CD1c-positive myeloid dendritic cell (primary cell): ENCODE results near the gene RAB40A.
A peak's percentile ranks its signal among the peaks of the same experiment; 100 is the strongest.

Experiments used
- DNase-seq: peaks from one replicate; pipeline ENCODE4 v3.0.0-alpha.2; 2016; ENCODE audit errors: extremely low spot score

Gene RAB40A, protein sequence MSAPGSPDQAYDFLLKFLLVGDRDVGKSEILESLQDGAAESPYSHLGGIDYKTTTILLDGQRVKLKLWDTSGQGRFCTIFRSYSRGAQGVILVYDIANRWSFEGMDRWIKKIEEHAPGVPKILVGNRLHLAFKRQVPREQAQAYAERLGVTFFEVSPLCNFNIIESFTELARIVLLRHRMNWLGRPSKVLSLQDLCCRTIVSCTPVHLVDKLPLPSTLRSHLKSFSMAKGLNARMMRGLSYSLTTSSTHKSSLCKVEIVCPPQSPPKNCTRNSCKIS

DNA sequence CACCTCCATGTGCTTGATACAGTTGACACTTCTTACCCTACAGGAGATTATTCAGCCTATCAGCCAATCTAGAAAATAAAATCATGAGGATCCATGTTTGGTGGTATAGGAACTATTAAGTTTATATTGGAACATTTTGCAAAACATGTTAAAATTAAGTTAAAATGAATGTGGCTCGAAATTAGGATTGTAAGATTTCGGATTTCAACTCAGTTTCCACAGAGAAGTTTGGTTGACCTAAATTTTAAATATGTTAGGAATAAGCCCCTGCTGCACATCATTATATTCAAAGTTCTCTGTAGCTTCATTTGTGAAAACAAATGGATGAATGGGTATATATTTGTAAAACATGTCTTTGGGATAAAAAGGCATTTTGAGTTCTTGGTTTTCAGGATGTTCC is at the start of gene RAB40A:
RAB40A (minus strand) TSS at position 101 of the 400 bp plus-strand sequence. CDS start 18,733 bp downstream, outside the sequence.
- no peak for DNase-seq

DNA sequence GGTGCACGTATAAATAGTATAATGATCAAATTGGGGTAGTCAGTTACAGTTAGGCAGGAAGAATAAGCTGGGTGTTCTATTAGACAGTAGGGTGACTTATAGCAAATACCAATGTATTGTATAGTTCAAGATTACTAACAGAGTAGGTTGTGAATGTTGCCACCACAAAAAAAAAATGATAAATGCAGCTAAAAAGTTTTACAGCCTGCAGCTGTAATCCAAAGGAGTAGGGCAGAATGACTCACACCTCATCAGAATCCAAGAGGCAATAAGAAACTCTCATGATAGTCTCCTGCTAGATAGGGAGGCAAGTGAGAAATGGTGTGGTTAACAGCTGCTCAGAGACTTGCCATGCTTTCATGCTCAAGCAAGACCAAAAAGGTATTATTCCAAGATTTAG is 46.5 kb upstream of the RAB40A start:
- DNase-seq, result no peak

DNA sequence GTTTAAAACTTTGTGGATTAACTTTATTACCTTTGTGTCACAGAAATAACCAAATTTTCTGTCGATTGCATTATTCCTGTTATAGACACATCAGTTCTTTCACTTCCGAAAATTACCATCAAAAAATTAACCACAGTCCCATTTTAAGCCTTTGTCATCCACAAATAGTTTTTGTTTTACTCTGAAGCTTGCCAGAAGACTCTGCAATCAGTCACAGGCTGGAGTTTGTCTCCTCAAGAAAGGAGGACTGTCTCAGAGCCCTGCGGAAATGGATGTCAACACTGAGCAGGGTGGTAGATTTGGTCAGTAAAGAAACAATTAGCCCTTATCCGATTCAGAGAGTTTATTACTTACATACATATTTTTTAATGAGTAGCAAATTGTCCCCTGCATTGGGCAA is 45.9 kb upstream of the RAB40A start:
- DNase-seq, result no peak

DNA sequence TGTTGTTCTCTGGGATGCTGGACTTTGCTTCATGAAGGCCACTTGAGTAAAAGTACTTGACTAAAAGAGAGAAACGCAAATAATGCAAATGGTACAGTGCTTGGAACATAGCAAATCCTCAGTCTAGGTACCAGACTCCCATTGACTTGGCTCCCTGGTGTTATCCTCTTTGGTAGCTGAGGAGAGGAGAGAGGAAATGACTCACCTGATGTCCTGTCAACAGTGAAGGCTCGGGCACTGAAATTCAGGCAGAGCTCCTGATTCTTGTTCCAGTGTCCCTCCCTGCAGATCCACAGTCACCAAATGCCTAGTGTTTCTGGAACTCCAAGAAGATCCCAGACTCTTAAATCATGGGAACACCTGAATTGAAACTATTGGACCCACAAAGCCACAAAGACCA is 43.5 kb upstream of the RAB40A start:
- no peak for DNase-seq

DNA sequence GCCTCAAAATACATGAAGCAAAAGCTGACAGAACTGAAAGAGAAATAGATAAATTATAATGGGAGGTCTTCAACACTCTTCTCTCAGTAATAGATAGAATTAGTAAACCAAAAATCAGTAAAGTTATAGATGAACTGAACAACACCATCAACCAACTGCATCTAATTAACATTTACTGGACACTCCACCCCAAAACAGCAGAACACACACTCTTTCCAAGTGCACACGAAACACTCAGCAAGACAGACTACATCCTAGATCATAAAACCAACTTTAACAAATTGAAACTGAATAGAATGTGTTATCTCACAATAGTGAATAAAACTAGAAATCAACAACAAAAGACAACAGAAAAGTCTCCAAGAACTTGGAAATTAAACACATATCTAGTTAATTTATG is 41.0 kb upstream of the RAB40A start:
- no peak for DNase-seq

DNA sequence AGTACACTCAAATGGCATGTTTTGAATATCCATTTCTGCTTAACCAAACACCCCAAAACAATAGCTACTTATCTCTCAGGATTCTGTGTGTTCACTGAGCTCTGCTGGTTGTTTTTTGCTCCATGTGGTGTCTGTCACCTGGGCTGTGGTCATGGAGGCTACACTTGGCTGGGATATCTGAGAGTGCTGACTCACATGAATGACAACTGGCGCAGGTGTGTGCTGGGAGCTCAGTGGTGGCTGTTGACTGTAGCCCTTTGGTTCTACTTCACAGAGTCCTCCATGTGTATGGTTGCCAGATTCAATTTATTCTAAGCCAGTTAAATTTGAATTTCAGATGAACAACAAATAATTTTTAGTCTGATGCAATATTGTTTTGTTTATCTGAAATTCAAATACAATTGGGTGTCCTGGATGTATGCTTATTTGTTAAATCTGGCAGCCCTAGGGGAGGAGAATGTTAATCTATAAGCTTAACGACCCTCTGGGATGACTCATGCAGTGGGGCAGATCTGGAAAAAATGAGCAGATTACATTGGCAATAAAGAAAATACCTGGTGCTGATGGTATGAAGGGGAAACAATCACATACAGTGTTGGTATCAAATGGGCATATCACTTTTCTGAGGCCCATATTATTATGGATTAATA is 37.8 kb upstream of the RAB40A start:
- no peak for DNase-seq

DNA sequence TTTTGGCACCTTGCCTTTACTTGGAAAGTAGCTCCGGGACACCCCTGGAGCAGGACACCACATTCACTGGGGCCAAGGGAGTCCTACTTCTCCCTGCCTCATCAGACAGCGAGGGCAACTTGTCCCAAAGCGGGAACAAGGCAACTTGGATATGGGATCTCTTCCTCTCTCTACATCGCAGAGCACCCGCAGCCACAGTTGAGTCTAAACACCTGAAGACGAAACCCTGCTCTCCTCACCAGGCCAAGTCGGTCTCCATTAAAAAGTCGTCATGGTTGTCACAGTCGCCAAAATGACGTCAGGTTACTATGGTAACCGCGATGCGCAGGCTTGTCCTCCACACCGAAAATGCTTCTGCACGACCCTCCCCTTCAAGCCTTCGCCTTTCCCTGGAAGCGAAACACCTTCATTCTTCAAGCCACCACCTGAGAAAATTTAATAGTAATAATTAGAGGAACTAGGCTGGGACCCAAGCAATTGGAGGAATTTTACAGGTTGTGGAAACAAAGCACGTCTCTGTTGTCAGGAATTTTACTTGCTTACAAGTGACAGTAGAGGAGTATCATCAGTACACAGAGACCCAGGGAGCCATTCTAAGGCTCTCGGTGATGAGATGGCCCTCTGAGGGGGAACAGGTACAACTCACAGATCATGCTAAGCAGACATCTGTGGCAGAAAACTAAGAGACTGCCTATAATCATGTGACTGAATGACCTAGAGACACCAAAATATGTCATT is 35.6 kb upstream of the RAB40A start:
- peak; percentile 54 for DNase-seq

DNA sequence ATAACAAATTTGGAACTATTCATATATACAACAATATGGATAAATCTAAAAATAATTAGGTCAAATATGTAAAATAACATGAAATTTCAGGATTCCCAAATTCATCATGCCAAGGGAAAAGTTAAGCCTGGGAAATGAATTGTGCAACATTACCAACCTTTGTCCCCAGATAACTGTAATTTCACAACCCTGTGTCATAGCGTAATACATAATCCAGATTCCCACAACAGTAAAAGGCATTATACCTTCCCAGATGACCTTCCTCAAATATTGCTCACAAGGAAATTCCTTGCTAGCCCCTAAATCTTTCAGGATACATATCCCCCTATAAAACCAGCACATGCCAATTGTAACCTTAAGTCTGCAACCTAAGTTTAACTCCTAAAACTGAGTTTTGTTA is 32.9 kb upstream of the RAB40A start:
- no peak for DNase-seq

DNA sequence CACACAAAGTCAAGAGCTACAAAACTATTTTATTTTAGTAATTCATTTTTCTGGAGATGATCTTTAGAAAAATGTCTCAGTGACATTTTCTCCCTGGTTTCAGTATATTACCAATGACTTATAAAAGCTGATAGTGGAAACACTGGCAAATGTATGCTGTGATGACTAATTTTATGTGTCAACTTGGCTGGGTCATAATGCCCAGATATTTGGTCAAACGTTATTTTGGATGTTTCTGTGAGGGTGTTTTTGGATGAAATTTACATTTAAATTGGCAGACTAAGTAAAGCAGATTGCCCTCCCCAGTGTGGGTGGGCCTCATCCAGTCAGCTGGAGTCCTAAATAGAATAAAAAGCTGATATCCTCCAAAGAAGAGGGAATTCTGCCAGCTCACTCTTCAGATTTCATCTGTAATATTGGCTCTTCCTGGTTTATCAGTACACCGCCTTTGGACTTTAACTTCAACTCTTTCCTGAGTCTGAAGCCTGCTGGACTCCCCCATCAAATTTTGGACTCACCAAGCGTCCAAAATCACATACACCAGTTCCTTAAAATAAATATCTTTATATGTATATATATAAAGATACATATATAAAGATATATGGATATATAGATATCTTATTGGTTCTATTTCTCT is 31.2 kb upstream of the RAB40A start:
- no peak for DNase-seq

DNA sequence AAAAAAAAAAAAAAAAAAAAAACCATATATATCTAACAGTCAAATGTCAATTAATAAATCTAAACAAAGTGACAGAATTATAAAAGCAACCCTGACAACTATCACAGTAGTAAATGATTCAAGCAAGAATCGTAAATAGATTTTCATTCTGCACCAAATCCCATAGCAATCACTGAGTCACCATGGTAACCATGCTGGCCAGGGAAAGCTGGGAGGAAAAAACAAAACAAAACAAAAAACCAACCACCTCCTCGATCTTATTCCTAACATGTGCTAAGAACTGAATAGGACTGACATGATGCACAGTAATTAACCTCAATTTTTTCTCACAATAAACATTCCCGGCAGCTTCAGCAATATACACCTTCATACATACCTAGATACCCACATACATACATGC is 30.6 kb upstream of the RAB40A start:
- no peak for DNase-seq

DNA sequence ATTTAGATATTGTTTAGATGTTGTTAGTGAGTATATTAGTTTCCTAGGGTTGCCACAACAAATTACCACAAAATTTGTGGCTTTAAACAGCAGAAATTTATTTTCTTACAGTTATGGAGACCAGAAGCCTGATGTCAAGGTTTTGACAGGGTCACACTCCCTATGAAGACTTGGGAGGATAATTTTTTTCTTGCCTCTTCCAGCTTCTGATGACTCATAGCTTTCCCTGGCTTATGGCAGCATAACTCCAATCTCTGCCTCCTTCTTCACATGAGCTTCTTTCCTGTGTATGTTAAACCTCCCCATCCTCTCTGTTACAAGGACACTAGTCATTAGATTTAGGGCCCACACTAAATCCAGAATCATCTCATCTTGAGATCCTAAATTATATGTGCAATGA is 20.9 kb upstream of the RAB40A start:
- DNase-seq, result no peak

DNA sequence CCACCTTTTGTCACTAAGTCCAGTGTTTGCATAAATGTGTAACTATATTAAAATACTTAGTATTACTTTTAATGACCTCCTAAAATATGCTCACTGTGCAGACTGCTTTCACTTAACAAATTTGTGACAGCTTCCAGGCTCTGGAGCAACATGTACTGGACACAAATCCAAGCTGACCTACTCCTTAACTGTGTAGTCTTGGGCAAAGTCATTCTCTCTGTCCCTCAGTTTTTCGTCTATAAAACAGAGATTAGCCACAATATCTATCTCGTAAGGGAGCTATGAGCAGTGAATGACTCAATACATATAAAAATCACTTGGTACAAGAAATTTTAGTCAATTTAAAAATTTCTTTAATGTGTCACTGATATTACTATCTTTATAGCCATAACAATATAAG is 20.4 kb upstream of the RAB40A start:
- no peak for DNase-seq

DNA sequence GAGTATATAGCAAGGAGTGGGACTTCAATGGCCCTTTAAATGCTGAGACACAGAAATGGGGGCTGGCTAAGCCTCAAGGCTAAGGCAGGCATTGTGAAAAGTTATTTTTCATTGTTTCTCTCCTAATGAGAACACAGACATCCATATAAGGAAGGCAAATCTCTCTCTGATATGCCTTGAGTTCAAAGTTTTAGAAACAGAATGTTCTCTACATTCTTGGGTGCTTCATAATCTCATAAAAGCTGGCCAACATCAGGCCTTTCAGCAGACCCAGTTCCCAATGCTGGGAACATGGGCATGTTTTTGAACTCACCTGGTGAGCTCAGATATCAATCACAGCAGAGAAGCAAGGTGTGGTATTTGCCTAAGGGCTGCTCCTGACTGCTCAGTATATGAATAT is 19.4 kb upstream of the RAB40A start:
- no peak for DNase-seq

DNA sequence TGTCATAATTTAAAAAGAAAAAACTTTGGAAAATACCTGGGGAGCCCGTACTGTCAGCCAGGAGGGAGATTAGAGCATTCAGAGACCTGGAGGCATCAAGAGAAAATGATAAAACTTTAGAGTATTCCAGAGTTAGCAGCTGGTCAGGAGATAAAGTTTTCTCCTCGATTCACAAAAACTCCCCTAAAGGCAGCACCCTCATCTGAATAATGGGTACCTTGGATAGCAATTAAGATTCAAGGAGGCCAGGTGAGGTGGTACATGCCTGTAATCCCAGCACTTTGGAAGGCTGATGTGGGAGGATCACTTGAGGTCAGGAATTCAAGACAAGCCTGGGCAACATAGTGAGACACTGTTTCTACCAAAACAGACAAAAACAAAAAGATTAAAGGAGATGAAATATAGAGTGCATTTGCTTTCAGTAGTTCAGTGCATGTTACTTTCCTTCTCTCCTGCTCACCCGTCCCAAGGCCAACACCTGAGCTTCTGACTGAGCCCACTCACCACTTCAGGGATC is 18.6 kb upstream of the RAB40A start:
- DNase-seq, result no peak

DNA sequence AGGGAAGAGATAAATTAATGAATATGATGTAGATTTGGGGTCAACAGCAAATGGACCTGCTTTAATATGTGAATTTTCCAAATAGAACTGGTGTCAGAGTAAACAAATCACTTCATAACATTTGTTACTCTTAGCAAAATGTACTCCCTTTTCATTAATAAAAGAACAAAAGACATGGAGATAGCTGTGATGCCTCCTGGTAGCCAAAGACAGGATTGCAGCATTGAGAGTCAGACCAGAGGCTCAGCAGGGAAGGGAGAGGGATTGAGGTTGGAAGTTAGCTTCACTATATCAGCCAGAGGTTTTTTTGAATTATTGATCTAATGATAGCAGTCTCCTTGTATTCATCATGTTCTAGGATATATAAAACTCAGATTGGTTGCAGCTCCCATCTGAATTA is 17.4 kb upstream of the RAB40A start:
- DNase-seq, result no peak

DNA sequence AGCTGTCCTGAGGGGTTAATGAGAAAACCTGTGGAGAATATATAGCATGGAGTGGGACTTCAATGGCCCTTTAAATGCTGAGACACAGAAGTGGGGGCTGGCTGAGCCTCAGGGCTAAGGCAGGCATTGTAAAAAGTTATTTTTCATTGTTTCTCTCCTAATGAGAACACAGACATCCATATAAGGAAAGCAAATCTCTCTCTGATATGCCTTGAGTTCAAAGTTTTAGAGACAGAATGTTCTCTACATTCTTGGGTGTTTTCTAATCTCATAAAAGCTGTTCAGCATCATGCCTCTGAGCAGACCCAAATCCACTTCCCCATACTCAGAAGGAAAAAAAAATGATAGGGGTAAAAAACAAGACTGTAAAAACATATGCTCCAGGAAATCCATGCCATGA is 16.8 kb upstream of the RAB40A start:
- no peak for DNase-seq

DNA sequence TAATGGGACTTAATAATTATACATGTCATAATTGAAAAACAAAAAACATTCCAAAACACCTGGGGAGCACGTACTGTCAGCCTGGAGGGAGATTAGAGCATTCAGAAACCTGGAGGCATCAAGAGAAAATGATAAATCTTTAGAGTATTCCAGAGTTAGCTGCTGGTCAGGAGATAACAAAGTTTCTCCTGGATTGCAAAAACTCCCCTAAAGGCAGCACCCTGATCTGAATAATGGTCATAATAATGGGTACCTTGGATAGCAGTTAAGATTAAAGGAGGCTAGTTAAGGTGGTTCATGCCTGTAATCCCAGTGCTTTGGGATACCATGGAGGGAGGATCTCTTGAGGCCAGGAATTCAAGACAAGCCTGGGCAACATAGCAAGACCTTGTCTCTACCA is 15.9 kb upstream of the RAB40A start:
- no peak for DNase-seq

DNA sequence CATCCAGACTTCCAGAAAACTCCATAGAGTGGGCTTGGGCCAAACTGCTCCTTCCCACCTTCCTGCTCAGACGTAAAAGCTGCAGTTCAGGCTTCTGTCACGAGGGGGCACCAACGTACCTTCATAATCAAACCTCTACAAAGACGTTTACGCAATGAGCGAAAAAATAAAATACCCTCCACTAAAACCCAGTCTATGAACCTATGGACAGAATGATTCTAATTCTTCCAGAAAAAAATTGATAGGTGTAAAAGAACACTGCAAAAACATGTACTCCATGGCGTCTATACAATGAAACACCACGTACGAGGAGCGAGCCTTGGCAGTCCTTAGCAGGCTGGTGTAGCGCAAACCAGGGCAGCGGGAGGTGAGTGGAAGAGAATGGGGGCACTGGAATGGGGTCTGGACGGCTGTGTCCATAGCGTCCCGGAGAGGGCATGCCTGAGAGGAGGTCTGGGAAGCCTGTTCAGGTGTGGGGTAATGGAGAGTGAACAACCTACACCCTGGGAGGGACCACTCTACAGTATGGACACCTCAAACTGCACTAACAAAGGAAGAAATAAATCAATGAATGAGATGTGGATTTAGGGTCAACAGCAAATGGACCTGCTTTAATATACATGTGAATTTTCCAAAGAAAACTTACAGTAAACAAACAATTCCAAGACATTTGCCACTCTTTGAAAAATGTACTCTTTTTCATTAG is 14.4 kb upstream of the RAB40A start:
- peak; percentile 62 for DNase-seq

DNA sequence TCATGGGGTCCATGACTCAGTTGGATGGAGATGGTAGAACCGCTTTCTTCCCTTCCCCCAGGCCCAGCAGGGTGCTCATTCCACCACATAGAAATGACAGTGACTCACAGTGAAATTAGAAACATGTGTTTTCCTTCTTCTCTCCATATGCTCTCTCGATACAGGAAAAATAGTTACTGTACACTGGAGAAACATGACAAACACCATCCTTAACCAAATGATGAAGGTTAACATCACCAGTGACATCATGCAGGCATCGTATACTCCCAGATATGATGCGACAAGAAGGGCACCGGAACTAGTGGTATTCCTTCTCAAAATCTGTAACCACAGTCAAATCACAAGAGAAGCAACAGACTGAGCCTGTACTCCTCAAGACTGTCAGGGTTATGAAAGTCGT is 11.7 kb upstream of the RAB40A start:
- DNase-seq, result no peak

DNA sequence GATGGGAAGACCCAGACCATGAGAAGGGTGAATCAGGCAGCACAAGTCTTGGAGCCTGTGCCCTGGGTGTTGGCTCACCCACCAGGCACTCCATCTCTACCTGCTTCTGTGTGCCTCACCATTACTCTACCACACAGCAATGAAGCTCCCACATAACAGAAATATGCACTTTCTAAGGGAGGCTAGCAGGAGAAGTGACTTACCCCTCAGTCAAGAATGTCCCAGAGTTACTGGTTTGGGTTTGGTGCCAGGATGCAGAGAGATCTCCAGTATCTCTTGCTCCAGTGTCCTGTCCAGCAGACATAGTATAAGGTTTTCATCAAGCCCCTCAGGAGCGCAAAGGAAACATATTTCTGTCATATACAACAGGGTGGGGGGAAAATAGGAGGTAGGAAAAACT is 11.3 kb upstream of the RAB40A start:
- DNase-seq, result no peak

DNA sequence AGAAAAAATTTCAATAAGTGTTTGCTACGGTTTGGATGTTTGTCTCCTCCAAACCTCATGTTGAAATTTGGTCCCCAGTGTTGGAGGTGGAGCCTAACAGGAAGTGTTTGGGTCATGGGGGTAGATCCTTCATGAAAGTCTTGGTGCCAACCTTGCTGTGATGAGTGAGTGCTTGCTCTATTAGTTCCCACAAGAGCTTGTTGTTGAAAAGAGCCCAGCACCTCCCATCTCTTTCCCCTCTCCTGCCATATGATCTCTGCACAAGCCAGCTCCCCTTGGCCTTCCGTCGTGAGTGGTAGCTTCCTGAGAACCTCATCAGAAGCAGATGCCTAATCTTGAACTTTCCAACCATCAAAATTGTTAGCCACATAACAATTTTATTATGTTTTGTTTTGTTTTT is 10.3 kb upstream of the RAB40A start:
- no peak for DNase-seq

DNA sequence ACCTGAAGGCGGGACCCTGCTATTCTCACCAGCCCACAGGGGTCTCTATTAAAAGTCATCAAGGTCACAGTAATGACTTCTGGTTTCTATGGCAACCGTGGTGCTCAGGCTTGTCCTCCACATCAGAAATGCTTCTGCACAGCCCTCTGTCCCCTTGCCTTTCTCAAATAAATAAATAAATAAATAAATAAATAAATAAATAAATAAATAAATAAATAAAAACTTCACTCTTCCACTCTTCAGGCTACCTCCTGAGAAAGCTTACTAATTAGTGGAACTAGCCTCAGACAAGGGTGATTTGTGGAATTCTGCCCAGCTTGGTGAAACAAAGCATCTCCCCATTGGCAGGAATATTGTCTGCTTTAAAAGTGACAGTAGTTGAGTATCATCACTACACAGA is 5.5 kb upstream of the RAB40A start:
- no peak for DNase-seq
